GM04504 (cell line): Measurements from ENCODE around the gene PLLP.
"Not testable (repeated sequence)": the region's sequence is repeated elsewhere in the genome, so short reads cannot be mapped to it uniquely, and the experiment has no call there.

Source experiments
- DNase-seq: peaks from one replicate; pipeline ENCODE4 v3.0.0-alpha.2; 2012; ENCODE audit warnings: low read depth

PLLP gene

DNA sequence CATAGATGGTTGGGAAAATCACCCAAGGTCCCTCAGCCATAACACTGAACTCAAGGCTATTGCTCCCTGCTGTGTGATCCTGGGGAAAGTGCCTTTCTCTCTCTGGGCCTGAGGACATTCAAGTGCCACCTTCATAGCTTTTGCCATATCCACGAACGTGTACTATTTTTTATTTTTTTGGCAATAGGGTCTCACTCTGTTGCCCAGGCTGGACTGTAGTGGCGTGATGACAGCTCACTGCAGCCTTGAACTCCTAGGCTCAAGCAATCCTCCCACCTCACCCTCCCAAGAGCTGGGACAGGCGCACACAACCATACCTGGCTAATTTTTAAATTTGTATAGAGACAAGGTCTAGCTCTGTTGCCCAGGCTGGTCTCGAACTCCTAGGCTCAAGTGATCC is 10.6 kb downstream of the PLLP start:
- DNase-seq: no peak

DNA sequence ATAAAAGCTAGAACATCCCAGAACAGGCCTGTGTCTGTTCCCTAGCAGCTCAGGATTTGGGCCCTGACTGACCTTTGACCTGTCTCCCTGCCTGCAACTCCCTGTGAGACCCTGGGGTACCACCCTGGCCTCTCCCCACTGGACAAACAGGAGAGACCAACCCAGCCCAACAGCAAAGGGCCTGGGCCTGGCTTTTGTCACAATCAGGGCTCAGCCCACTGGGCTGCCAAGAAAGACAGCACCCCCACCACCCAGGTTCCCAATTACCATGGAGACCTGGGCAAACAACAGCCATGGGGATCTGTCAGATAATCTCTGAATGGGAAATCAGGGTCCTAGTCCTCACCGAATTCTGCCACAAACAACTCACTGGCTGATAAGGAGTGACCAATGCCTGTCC is 11.1 kb downstream of the PLLP start:
- no peak for DNase-seq

DNA sequence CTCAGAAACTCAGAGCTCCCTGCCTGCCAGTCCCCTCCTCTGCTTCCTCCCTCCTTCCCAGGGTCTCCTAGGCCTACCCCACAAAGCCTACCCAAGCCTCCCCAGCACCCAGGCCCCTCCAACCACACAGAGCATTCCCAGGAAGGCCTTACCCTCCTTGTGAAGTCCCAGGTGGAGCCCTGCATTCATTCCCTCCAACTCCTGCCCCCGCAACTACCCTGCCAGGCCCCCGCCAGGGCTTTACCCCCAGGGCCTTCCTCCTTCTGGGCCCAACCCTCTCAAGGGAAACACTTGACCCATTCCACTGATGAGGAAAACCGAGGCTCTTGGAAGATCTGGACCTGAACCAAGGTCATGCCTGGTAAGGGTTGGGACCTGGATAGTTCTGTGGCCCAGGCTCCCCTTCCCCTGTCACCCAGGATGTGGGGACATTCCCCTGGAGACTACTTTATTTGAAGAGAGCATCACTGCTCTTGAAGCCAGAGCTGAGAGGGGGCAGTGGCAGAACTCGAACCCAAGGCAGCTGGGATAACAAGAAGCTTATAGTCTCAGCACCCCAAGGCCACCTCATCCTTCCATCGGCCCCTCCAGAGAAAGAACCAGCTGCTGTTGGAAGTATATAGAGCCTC is 12.5 kb downstream of the PLLP start:
- no peak for DNase-seq

DNA sequence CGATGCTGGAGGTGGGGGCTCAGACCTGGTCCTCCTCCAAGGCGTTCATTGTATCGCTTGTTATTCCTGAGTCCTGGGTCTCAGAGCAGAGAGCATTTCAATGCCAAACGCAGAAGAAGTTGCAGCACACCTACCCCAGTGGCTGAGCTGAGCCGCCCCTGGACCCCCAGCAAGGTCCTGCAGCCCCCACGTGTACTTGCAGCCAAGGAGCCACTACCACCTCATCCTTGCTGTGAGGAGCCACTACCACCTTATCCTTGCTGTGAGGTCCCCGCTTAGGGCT is 13.5 kb downstream of the PLLP start:
- no peak for DNase-seq

DNA sequence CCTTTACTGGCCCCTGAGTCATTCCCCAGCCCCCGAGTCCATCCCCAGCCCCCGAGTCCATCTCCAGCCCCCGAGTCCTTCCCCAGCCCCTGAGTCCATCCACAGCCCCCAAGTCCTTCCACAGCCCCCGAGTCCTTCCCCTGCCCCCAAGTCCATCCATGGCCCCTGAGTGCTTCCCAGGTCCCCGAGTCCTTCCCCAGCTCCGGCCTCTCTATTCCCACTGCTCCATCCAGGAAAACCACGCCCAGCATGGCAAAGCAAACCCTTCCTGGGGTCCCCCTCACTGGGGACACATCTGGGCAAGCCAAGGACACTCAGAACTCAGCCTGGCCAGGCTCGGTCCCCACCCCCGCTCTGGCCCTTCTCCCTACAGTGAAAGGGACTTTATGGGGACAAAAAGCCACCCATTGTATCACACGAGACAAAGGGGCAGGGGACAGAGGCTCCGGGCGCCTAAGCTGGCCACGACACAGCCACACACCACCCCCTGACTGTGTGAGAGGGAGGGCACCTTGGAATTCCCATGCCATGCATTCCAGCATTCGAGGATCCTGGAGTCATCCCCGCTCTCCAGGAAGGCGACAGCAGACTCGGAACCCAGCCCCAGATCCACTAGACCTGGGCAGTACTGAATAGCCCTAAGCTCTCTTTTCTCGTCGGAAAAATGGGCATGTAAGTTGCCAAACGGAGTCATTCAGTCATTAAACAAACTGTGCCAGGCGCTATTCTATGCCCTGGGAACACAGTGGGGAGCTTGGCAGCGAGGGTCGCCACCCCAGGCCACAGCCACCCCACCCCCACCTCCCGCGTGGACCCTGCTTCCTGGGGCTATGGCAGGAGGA is 14.0 kb downstream of the PLLP start:
- no peak for DNase-seq

DNA sequence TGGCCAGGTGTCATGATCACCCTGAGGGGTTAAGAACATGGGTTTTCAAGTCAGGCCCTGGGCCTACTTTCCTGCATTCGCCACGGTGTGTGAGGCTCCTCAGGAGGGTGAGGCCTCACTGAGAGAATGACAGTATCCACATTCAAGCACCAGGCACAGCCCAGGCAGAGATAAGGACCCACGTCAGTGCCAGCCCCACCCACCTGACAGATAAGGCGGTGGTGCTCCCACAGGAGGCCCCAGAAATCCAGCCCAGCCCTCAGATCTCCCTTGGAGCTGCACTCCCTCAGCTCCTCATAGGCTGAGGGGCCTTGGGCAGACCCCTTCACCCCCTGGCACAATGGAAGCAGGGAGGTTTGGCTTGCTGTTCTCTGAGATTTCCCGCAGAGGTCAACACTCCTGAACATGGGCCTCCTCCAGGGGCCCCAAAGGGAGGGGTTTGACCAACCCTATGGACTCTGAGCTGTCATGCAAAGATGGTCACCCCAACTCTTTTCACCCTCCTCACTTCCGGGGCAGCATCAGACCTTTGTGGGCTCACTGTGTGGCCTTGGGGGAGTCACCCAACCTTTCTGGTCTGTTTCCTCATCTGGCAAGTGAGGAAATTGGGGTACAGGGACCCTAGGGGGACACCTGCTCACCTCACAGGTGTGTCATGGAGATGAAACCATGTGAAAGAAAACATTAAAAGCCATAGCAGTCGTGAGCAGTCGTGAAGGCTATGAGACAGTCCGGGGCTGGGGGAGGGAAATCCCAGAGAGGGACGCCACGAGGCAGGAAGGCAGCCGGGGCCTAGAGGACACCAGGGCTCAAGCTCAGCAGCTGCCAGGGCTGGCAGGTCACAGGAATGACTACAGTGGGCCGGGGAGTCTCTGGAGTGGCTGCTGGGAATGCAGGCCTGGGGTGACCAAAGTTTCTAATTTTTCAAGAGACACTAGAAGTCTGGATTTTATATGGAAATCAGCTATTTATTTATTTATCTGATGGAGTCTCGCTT is 15.4 kb downstream of the PLLP start:
- no peak for DNase-seq

DNA sequence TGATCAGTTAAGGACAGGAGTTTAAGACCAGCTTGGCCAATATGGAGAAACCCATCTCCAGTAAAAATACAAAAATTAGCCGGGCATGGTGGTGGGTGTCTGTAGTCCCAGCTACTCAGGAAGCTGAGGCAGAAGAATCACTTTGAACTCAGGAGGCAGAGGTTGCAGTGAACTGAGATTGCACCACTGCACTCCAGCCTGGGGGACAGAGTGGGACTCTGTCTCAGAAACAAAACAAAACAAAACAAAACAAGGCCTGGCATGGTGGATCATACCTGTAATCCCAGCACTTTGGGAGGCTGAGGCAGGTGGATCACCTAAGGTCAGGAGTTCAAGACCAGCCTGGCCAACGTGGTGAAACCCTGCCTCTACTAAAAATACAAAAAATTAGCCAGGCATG is 17.1 kb downstream of the PLLP start:
- DNase-seq: not testable (repeated sequence)

DNA sequence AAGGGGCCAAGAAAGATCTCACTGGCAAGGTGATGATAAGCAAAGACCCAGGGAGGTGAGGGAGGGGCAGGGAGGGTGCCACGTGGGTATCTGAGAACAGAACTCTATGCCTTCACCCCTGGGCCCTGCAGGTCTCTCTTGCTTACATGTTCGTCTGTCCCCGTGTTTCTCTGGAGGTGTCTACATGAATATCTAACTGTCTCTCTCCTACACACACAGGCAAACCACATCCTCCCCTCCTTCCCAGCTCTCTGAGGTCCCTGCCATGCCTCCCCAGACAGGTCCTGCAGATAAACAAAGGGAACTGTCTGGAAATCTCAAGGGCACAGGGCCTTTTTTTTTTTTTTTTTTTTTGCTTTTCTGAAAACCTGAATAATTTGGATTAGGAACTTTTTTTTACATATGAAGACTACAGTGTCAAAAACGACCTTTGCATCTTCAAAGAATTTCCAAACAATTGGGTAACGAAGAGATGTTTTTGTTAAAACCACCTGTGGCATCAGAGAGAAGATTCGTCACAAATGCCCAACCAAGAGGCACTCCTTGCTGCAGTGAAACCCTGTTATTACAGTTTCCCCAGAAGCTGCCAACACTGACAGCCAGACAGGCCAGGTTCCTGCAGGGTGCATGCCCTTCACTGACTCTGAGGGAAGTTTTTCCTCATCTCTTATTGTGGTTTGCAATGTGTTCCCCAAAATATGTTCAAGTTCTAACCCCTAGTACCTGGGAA is 17.8 kb downstream of the PLLP start:
- no peak for DNase-seq

DNA sequence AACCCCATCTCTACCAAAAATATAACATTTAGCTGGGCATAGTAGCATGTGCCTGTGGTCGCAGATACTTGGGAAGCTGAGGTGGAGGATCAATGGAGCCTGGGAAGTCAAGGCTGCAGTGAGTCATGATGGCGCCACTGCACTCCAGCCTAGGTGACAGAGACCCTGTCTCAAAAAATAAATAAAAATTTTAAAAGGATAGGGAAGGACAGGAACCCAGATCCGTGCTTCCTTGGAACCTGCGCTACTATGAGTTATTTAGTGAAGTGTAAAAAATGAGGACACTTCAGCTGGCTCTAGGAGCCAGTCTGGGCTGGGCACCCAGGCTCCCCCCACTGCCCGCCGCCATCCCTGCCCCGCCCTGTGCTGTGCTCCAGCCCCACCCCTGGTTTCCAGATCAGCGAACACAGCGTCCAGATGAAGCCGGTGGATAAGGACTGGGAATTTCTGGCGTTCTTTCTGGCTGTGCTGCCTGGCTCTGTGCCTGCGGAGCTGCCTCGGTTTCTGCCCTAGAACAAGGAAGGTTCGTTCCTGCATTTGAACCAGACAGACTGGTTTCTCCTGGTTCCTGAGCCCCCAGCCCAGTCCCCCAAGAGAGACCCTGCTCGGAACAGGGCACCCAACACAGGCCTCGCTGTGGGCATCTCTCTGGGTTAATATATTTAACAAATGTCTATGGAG is 18.5 kb downstream of the PLLP start:
- no peak for DNase-seq

DNA sequence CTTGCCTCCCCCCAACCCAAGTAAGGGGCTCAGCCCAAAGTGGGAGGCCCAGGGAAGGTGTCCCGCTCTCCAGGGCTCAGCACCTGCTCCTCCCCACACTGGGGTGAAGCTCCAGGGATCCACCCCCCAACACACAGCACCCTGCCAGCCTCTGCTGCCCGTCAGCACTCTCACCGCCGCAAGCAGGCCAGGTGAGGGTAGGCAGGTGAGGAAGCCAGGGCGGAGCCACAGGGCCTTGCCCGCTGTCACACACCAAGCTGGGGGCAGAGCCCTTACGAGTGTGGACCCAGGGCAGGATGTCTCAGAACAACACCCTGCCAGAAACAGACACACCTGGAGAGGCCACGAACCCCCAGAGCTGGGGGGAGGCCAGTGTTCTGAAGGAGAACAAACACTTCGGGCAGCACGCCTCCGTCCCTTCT is 19.5 kb downstream of the PLLP start:
- DNase-seq: no peak

DNA sequence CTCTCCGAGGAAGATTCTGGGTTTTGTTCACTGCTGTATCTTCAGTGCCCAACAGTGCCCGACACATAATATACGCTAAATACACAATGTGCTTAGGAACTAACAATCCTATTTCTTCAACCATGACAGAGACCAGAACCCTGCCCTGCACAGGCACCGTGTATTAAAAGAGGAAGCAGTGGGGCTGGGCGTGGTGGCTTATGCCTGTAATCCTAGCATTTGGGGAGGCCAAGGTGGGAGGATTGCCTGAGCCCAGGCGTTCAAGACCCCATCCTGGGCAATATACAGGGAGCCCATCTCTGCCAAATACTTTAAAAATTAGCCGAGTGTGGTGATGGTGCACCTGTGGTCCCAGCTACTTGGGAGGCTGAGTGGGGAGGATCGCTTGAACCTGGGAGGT is 20.1 kb downstream of the PLLP start:
- DNase-seq: no peak

DNA sequence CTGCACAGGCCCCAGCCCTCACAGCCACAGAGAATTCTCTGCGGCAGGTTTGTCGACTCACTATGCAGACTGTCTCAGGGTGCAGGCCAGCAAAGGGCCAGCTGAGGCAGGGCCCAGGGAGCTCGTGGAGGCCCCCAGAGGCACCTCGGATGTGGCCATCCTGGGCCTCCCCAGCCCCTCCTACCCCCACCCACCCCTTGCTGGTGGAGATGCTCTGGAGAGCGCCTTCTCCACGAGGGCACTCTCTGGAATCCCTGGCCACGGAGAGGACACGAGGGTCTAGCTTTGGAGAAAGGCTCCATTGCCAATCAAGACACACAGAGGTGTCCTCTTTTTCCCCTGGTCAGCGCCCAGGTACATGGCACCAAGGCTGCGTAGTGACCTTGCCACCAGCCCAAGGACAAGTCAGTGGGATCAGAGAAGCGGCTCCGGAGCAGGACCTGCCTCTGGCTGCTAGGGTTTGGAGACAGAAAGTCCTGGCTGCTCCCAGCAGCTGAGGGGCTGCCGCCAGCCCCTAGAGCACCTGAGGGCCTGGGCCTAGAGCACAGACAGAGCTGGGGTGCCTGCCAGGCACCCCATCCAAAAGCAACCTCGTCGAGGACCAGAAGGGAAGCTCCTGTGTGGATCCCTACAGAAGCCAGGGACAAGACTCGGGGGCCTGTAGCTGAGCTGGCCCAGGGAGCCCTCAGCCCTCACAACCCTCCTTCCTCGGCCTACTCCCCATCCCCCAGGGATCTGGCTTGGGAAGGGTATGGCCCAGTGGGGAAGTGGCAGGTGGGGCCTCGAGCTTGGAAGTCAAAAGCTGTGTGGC is 20.7 kb downstream of the PLLP start:
- no peak for DNase-seq

DNA sequence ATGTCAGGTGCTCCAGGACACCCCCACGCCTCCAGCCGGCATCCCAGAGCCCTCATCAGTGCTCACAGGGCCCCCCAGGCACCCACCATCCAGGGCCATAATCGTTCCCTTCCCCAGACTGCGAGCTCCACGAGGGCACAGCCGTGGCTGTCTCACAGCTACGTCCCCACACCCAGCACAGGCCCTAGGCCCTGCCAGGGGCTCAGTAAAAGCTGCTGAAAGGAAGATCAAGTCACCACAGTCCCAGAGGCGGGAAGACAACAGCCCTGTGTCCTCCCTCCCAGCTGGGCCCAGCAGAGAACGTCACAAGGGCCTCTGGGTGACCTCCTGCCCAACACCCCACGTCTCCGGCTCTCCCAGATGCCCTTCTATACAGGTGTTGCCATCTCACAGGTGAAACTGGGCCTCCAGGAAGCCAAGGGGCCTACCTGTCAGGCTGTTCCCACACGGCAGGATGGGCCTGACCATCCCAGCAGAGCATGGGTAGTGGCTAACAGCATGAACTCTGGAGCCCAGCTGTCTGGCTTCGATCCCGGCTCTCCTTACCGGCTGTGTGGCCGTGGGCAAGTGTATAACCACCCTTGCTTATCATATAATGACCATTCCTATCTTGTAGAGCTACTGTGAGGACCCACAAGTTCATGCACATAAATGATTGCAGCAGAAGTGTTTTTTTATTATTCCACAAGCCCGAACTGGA is 21.5 kb downstream of the PLLP start:
- no peak for DNase-seq

DNA sequence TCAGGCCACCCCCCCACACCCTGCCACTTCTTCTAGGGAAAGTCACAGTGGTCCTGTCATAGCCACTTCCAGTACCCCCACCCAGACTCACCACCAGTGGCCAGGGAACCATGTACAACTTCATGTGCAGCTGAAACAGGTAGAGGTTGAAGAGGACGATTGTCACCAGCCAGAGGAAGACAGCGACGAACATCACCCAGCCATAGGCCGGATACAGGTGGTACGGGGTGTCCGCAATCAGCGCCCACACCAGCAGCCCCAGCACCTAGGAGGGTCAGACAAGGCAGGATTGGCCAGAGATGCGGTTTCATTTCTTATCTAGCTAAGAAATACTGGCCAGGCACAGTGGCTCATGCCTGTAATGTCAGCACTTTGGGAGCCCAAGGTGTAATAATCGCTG is 22.7 kb downstream of the PLLP start:
- no peak for DNase-seq

DNA sequence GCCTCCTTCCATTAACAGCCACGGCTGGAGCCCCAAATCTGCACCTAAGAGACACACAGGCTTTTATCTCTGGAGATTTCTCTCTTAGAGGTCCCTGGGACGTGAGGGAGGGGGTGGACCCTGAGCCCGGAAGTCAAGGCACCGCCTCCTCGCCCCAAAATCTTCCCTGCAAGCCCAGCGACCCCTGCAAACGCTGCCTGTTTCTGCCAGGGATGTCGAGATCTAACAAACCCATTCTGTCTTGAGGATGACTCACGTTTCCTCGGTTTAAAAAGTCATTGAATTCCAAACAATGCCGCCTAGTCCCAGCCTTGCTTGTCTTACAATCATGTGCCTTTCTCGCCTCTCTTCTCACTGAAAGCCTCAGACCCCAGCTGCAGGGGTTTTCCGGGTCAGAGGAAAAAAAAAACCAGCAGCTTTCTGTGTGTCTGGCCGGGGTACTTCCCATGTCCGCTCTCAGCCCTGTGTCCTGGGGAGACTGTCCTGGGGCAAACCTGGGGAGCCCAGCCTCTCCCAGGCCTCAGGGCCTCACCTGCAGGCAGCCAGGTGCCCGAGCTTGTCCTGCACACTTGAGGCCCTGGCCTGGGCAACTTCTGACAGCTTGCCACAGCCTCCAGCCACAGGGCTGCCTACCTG is 24.1 kb downstream of the PLLP start:
- no peak for DNase-seq

DNA sequence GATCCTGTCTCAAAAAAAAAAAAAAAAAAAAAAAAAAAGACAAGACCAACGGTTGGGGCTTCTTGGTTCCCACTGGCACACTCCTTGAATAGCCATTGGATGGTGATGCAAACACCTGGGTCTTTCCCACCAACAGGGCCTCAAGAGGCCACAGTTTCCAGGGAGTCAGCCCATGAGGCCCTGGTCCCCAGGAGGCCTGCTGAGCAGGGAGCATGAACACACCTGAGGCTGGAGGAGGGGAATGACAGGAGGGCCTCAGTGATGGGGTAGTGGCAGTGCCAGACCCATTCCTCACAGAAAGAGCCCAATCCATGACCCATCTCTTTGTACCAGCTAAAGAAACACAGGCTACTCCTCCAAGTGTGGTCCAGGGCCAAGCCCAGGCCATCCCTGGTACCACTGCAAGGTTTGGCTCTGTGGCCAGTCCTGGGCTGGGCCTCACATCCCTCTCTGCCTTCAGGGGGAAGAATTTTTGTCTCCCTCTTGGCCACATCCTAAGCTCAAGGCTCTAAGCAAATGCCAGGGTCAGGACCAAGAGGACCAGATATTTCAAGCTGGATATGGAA is 25.5 kb downstream of the PLLP start:
- no peak for DNase-seq

DNA sequence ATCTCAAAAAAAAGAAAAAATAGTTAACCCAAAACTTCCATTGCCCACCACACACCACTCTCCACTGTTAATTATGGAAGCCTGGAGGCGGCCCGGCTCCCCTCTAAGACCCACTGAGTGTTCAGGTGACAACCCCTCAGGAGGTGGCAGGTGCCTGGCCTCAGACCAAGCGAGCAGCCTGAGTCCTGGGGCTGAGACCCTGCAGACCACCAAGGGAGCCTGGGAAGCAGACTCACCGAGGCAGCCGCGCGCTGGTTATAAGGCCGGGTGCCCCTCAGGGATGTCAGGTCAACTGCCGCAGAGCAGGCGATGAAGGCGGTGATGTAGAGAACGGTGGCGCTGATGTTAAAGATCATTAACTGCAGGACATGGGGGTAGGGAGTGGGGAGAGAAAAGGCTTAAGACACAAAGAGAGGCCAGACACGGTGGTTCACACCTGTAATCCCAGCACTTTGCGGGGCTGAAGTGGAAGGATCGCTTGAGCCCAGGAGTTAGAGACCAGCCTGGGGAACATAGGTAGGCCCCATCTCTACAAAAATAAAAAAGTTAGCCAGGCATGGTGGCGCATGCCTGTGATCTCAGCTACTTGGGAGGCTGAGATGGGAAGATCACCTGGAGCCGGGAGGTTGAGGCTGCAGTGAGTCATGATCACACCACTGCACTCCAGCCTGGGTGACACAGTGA is 26.1 kb downstream of the PLLP start:
- no peak for DNase-seq

DNA sequence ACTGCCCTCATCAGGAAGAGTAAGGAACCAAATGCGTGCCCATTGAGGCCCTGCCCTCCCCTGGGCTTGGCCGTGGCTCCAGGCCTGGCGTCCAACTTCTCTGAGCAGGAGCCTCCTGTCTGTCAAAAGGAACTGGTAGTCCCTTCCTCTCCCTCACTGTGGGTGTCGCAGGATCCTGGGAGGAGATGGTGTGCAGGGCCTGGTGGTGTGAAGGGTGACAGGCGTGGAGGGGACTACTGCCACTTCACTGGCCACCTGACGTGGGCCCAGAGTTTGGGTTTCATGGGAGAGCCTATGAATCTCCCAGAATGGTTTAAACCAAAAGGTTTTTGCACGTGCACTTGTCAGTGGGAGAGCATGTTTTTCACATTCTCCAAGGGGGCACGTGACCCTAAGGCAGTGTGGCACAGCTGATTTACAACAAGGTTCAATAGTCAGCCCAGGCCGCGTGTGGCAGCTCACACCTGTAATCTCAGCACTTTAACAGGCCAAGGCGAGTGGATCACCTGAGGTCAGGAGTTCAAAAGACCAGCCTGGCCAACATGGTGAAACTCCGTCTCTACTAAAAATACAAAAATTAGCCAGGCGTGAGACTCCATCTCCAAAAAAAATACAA is 26.9 kb downstream of the PLLP start:
- DNase-seq: no peak
